HEK293 (cell line): ENCODE measurements around the gene CCND3.

Experiments
- FEZF1 ChIP-seq: fragments of 450-650 bp; formaldehyde crosslinking; IDR thresholded peaks from 2 replicates; pipeline ENCODE4 v1.5.1; 2016; ENCODE audit warnings: missing biosample characterization, missing genetic modification characterization
- IKZF3 ChIP-seq: fragments of 450-650 bp; IDR thresholded peaks from 2 replicates; pipeline ENCODE4 v1.5.0; 2018; ENCODE audit warnings: missing biosample characterization, mild to moderate bottlenecking, missing genetic modification characterization, moderate library complexity
- KLF16 ChIP-seq: fragments of 450-650 bp; formaldehyde crosslinking; IDR thresholded peaks from 2 replicates; pipeline ENCODE4 v1.5.1; 2017; ENCODE audit warnings: missing biosample characterization, missing genetic modification characterization
- KLF8 ChIP-seq: fragments of 450-650 bp; formaldehyde crosslinking; IDR thresholded peaks from 2 replicates; pipeline ENCODE4 v1.5.1; 2016; ENCODE audit warnings: missing biosample characterization, missing genetic modification characterization
- SCRT1 ChIP-seq: fragments of 450-650 bp; formaldehyde crosslinking; IDR thresholded peaks from 2 replicates; pipeline ENCODE4 v1.5.1; 2016; ENCODE audit warnings: missing biosample characterization, missing genetic modification characterization, borderline replicate concordance
- ZNF19 ChIP-seq: fragments of 450-650 bp; formaldehyde crosslinking; IDR thresholded peaks from 2 replicates; pipeline ENCODE4; 2016; ENCODE audit warnings: missing biosample characterization, missing genetic modification characterization, low read depth
- ZNF202 ChIP-seq: fragments of 450-650 bp; formaldehyde crosslinking; IDR thresholded peaks from 2 replicates; pipeline ENCODE4 v1.5.1; 2016; ENCODE audit warnings: missing biosample characterization, missing genetic modification characterization, borderline replicate concordance
- ZNF23 ChIP-seq: fragments of 450-650 bp; formaldehyde crosslinking; IDR thresholded peaks from 2 replicates; pipeline ENCODE4 v1.5.1; 2016; ENCODE audit warnings: missing biosample characterization, missing genetic modification characterization, borderline replicate concordance
- ZNF292 ChIP-seq: fragments of 450-650 bp; formaldehyde crosslinking; IDR thresholded peaks from 2 replicates; pipeline ENCODE4 v1.5.1; 2016; ENCODE audit warnings: low read depth, missing biosample characterization, missing genetic modification characterization, borderline replicate concordance
- ZNF394 ChIP-seq: fragments of 450-650 bp; formaldehyde crosslinking; IDR thresholded peaks from 2 replicates; pipeline ENCODE4 v1.5.1; 2016; ENCODE audit warnings: missing biosample characterization, missing genetic modification characterization, mild to moderate bottlenecking, moderate library complexity, borderline replicate concordance
- ZNF404 ChIP-seq: fragments of 450-650 bp; formaldehyde crosslinking; IDR thresholded peaks from 2 replicates; pipeline ENCODE4 v1.5.1; 2017; ENCODE audit warnings: missing biosample characterization, missing genetic modification characterization
- ZNF544 ChIP-seq: fragments of 450-650 bp; formaldehyde crosslinking; IDR thresholded peaks from 2 replicates; pipeline ENCODE4 v1.5.0; 2017; ENCODE audit warnings: missing biosample characterization, missing genetic modification characterization
- ZNF561 ChIP-seq: fragments of 450-650 bp; IDR thresholded peaks from 2 replicates; pipeline ENCODE4 v1.5.1; 2018; ENCODE audit warnings: missing biosample characterization, missing genetic modification characterization, borderline replicate concordance
- ZNF837 ChIP-seq: fragments of 450-650 bp; formaldehyde crosslinking; IDR thresholded peaks from 2 replicates; pipeline ENCODE4 v1.5.1; 2016; ENCODE audit warnings: missing biosample characterization, missing genetic modification characterization
- ZSCAN16 ChIP-seq: fragments of 450-650 bp; formaldehyde crosslinking; IDR thresholded peaks from 2 replicates; pipeline ENCODE4 v1.5.1; 2016; ENCODE audit warnings: missing biosample characterization, missing genetic modification characterization
- TF ChIP-seq, protein P1 (sequence below): fragments of 450-650 bp; formaldehyde crosslinking; IDR thresholded peaks from 2 replicates; pipeline ENCODE4 v1.5.1; 2016; ENCODE audit warnings: missing biosample characterization, missing genetic modification characterization
- TF ChIP-seq, protein P2 (sequence below): sonication (generic); formaldehyde crosslinking; IDR thresholded peaks from 2 replicates; pipeline ENCODE4 v1.8.1; 2022; ENCODE audit warnings: mild to moderate bottlenecking, moderate library complexity, missing genetic modification reagents
- TF ChIP-seq, protein P3 (sequence below): fragments of 450-650 bp; formaldehyde crosslinking; IDR thresholded peaks from 2 replicates; pipeline ENCODE4 v1.5.1; 2016; ENCODE audit warnings: missing biosample characterization, missing genetic modification characterization
- TF ChIP-seq, protein P4 (sequence below): fragments of 450-650 bp; formaldehyde crosslinking; IDR thresholded peaks from 2 replicates; pipeline ENCODE4 v1.5.1; 2016; ENCODE audit warnings: missing biosample characterization, missing genetic modification characterization
- TF ChIP-seq, protein P5 (sequence below): fragments of 450-650 bp; formaldehyde crosslinking; IDR thresholded peaks from 2 replicates; pipeline ENCODE4 v1.5.1; 2016; ENCODE audit warnings: missing biosample characterization, missing genetic modification characterization, low read depth
- TF ChIP-seq, protein P6 (sequence below): fragments of 450-650 bp; formaldehyde crosslinking; IDR thresholded peaks from 2 replicates; pipeline ENCODE4 v1.5.1; 2017; ENCODE audit warnings: missing biosample characterization, mild to moderate bottlenecking, missing genetic modification characterization, moderate library complexity
- TF ChIP-seq, protein P7 (sequence below): fragments of 450-650 bp; formaldehyde crosslinking; conservative IDR thresholded peaks from 2 replicates; pipeline ENCODE4 v1.5.1; 2016; ENCODE audit warnings: low read depth, missing biosample characterization, missing genetic modification characterization
- TF ChIP-seq, protein P8 (sequence below): fragments of 450-650 bp; formaldehyde crosslinking; IDR thresholded peaks from 2 replicates; pipeline ENCODE4 v1.5.1; 2016; ENCODE audit warnings: missing biosample characterization, missing genetic modification characterization

CCND3 gene

DNA sequence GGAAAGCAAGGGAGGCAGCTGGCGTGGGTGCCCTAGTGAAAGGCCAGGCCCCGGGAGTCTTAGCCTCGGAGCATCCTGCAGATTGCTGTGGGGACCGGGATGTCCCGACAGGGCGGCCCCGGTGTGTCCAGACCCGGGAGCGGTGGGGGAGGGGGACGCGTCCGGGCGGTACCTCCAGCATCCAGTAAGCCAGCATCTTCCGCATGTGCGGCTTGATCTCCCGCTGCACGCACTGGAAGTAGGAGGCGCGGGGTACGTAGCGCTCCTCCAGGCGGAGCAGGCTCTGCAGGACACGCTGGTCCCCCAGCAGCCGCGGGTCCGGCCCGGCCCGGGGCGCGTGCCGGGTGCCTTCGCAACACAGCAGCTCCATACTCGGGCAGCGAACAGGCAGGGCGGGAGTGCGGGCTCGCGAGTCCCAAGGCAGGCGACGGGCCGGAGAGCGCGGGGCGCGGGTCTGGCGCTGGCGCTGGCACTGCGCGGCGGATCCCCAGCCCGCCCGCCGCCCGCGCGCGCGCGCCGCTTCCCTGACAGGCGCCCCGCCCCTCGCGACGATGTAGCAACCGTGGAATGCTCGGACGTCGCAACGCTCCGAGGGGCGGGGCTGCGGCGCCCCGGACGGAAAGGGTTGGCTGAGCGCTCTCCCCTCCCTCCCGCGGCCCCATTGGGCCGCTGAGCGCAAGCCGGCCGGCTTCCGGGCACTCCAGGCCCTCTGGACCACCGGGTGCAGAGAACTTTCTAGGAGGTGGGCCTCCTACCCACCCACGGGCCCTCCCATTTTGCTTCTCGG, at the start of gene CCND3 (continued):
- TF ChIP-seq, protein P1, sequence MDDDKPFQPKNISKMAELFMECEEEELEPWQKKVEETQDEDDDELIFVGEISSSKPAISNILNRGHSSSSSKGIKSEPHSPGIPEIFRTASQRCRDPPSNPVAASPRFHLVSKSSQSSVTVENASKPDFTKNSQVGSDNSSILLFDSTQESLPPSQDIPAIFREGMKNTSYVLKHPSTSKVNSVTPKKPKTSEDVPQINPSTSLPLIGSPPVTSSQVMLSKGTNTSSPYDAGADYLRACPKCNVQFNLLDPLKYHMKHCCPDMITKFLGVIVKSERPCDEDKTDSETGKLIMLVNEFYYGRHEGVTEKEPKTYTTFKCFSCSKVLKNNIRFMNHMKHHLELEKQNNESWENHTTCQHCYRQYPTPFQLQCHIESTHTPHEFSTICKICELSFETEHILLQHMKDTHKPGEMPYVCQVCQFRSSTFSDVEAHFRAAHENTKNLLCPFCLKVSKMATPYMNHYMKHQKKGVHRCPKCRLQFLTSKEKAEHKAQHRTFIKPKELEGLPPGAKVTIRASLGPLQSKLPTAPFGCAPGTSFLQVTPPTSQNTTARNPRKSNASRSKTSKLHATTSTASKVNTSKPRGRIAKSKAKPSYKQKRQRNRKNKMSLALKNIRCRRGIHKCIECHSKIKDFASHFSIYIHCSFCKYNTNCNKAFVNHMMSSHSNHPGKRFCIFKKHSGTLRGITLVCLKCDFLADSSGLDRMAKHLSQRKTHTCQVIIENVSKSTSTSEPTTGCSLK = no peak
- TF ChIP-seq ZNF837 (tag by site-specific recombination) (no peak), ZNF394 (tag by site-specific recombination) (no peak), ZNF561 (tag by site-specific recombination) (no peak), ZNF404 (no peak), ZNF544 (tag by site-specific recombination) (no peak), IKZF3 (tag by site-specific recombination) (no peak), KLF8 (tag by site-specific recombination) (0 out of 2 replicates have a peak, but pooled peaks have one; percentile 19), ZSCAN16 (tag by site-specific recombination) (no peak), ZNF202 (tag by site-specific recombination) (no peak), ZNF19 (no peak), SCRT1 (tag by site-specific recombination) (no peak), KLF16 (tag by site-specific recombination) (no peak; the same call in none of the 2 replicates), FEZF1 (tag by site-specific recombination) (no peak), ZNF23 (tag by site-specific recombination) (no peak), ZNF292 (tag by site-specific recombination) (no peak)
- TF ChIP-seq, protein P2, sequence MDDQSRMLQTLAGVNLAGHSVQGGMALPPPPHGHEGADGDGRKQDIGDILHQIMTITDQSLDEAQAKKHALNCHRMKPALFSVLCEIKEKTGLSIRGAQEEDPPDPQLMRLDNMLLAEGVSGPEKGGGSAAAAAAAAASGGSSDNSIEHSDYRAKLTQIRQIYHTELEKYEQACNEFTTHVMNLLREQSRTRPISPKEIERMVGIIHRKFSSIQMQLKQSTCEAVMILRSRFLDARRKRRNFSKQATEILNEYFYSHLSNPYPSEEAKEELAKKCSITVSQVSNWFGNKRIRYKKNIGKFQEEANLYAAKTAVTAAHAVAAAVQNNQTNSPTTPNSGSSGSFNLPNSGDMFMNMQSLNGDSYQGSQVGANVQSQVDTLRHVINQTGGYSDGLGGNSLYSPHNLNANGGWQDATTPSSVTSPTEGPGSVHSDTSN (CRISPR knock-in tag) = 0 out of 2 replicates have a peak, but pooled peaks have one; percentile 47
- TF ChIP-seq, protein P3, sequence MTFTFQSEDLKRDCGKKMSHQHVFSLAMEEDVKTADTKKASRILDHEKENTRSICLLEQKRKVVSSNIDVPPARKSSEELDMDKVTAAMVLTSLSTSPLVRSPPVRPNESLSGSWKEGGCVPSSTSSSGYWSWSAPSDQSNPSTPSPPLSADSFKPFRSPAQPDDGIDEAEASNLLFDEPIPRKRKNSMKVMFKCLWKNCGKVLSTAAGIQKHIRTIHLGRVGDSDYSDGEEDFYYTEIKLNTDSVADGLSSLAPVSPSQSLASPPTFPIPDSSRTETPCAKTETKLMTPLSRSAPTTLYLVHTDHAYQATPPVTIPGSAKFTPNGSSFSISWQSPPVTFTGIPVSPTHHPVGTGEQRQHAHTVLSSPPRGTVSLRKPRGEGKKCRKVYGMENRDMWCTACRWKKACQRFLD (tag by site-specific recombination) = peak; percentile 100
- TF ChIP-seq, protein P4, sequence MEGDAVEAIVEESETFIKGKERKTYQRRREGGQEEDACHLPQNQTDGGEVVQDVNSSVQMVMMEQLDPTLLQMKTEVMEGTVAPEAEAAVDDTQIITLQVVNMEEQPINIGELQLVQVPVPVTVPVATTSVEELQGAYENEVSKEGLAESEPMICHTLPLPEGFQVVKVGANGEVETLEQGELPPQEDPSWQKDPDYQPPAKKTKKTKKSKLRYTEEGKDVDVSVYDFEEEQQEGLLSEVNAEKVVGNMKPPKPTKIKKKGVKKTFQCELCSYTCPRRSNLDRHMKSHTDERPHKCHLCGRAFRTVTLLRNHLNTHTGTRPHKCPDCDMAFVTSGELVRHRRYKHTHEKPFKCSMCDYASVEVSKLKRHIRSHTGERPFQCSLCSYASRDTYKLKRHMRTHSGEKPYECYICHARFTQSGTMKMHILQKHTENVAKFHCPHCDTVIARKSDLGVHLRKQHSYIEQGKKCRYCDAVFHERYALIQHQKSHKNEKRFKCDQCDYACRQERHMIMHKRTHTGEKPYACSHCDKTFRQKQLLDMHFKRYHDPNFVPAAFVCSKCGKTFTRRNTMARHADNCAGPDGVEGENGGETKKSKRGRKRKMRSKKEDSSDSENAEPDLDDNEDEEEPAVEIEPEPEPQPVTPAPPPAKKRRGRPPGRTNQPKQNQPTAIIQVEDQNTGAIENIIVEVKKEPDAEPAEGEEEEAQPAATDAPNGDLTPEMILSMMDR = no peak
- TF ChIP-seq, protein P5, sequence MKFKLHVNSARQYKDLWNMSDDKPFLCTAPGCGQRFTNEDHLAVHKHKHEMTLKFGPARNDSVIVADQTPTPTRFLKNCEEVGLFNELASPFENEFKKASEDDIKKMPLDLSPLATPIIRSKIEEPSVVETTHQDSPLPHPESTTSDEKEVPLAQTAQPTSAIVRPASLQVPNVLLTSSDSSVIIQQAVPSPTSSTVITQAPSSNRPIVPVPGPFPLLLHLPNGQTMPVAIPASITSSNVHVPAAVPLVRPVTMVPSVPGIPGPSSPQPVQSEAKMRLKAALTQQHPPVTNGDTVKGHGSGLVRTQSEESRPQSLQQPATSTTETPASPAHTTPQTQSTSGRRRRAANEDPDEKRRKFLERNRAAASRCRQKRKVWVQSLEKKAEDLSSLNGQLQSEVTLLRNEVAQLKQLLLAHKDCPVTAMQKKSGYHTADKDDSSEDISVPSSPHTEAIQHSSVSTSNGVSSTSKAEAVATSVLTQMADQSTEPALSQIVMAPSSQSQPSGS = no peak
- TF ChIP-seq, protein P6, sequence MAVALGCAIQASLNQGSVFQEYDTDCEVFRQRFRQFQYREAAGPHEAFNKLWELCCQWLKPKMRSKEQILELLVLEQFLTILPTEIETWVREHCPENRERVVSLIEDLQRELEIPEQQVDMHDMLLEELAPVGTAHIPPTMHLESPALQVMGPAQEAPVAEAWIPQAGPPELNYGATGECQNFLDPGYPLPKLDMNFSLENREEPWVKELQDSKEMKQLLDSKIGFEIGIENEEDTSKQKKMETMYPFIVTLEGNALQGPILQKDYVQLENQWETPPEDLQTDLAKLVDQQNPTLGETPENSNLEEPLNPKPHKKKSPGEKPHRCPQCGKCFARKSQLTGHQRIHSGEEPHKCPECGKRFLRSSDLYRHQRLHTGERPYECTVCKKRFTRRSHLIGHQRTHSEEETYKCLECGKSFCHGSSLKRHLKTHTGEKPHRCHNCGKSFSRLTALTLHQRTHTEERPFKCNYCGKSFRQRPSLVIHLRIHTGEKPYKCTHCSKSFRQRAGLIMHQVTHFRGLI (tag by site-specific recombination) = no peak
- TF ChIP-seq, protein P7, sequence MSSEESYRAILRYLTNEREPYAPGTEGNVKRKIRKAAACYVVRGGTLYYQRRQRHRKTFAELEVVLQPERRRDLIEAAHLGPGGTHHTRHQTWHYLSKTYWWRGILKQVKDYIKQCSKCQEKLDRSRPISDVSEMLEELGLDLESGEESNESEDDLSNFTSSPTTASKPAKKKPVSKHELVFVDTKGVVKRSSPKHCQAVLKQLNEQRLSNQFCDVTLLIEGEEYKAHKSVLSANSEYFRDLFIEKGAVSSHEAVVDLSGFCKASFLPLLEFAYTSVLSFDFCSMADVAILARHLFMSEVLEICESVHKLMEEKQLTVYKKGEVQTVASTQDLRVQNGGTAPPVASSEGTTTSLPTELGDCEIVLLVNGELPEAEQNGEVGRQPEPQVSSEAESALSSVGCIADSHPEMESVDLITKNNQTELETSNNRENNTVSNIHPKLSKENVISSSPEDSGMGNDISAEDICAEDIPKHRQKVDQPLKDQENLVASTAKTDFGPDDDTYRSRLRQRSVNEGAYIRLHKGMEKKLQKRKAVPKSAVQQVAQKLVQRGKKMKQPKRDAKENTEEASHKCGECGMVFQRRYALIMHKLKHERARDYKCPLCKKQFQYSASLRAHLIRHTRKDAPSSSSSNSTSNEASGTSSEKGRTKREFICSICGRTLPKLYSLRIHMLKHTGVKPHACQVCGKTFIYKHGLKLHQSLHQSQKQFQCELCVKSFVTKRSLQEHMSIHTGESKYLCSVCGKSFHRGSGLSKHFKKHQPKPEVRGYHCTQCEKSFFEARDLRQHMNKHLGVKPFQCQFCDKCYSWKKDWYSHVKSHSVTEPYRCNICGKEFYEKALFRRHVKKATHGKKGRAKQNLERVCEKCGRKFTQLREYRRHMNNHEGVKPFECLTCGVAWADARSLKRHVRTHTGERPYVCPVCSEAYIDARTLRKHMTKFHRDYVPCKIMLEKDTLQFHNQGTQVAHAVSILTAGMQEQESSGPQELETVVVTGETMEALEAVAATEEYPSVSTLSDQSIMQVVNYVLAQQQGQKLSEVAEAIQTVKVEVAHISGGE (tag by site-specific recombination) = peak; percentile 74; the same call in 1 of the 2 replicates
- TF ChIP-seq, protein P8, sequence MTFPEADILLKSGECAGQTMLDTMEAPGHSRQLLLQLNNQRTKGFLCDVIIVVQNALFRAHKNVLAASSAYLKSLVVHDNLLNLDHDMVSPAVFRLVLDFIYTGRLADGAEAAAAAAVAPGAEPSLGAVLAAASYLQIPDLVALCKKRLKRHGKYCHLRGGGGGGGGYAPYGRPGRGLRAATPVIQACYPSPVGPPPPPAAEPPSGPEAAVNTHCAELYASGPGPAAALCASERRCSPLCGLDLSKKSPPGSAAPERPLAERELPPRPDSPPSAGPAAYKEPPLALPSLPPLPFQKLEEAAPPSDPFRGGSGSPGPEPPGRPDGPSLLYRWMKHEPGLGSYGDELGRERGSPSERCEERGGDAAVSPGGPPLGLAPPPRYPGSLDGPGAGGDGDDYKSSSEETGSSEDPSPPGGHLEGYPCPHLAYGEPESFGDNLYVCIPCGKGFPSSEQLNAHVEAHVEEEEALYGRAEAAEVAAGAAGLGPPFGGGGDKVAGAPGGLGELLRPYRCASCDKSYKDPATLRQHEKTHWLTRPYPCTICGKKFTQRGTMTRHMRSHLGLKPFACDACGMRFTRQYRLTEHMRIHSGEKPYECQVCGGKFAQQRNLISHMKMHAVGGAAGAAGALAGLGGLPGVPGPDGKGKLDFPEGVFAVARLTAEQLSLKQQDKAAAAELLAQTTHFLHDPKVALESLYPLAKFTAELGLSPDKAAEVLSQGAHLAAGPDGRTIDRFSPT (tag by site-specific recombination) = 0 out of 2 replicates have a peak, but pooled peaks have one; percentile 34
